ENCODE results near the gene FBXL12.
"Not testable (repeated sequence)": the region's sequence is repeated elsewhere in the genome, so short reads cannot be mapped to it uniquely, and the experiment has no call there.

FBXL12 gene, protein sequence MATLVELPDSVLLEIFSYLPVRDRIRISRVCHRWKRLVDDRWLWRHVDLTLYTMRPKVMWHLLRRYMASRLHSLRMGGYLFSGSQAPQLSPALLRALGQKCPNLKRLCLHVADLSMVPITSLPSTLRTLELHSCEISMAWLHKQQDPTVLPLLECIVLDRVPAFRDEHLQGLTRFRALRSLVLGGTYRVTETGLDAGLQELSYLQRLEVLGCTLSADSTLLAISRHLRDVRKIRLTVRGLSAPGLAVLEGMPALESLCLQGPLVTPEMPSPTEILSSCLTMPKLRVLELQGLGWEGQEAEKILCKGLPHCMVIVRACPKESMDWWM

DNA sequence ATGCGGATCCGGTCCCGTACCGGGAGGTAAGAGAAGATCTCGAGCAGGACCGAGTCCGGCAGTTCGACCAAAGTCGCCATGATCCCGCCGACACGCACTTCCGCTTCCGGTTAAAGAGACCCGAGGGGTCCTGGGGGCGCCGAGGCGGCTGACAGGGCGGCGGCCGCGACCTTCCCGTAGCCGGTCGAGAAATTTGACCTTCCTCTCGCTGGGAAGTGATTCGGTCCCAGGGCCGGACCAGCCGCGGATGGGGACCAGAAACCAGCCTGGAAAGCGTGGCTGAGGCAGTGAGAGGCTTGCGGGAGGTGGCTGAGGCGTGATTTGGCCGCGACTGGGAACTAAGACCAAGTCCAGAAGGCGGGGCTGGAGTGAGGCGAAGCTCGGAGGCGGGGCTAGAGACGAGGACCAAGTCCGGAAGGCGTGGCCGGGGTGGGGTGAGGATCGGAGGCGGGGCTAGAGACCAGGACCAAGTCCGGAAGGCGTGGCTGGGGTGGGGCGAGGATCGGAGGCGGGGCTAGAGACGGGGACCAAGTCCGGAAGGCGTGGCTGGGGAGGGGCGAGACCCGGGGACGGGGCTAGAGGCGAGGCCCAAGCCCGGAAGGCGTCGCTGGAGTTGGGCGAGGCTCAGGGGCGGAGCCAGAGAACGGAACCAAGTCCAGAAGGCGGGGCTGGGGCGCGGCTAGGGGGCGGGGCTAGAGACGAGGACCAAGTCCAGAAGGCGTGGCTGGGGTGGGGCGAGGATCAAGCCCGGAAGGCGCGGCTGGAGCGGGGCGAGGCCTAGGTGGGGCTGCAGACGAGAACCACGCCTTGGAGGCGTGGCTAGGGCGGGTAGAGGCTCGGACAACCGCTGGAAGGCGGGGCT lies at the start of gene FBXL12:
Gene FBXL12, minus strand, starts transcription at position 346 of the 862 bp plus-strand sequence. Its CDS starts 266 bp downstream, at position 80.
- peak; percentile 99 for DNase-seq

DNA sequence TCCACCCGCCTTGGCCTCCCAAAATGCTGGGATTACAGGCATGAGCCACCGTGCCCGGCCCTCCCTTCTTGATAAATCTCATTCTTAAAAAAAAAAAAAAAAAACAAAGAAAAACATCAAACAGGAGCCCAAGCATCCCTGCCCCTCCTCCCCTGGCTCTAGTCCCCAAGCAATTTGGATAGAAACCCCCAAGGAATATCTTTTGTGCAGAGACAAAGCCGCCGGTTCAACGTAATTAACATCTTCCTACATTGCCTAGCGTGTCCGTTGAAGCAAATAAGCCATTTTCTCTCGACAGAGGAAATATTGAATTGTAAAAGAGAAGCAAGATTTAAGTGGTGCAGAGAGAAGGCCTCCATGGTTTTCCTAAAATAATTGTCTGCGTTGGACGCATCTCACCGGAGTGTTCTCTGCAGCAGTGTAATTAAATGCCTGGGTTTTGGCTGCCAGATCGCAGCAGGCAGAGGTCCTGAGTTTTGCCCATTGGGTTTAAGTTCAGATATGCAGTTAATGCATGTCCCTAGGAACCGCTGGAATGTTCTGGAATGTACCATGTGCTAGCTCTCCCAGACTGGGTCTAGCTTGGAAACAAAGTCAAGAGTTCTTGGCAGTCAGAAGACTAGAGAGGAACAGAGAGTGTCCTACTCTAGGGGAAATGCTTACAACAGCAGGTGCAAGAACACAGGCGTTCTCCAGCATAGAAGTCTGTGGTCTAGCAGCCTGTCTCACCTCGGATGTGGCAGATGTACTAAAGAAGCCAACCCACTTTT lies 47.0 kb upstream of the FBXL12 start:
- no peak for DNase-seq

DNA sequence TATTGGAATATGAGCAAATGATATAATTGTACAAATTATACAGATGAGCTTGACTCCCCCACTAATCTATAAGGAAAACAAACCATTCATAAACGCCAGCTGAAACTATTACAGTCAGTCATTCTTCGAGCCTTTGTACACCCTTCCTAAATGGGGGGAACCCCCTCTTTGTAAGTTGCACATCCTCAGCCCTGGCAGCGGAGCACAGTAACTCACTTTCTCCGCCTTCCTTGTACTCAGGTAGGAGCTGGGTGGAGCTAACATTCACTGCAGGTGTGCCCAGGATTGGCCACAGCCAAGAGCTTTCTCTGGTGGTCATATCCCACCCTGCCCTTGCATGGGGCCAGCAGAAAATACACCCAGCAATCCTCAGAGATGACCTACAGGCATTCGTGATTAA lies 44.9 kb upstream of the FBXL12 start:
- no peak for DNase-seq

- no peak for DNase-seq
These were observed 44.1 kb upstream of the FBXL12 start for GRCh38 chr19:9862938-9863337.

- DNase-seq: no peak
These were observed 42.6 kb upstream of the FBXL12 start for GRCh38 chr19:9861503-9861902.

GRCh38 chr19:9860407-9860806 lies 41.5 kb upstream of the FBXL12 start:
- DNase-seq: no peak

- no peak for DNase-seq
These were observed 39.9 kb upstream of the FBXL12 start for GRCh38 chr19:9858766-9859165.

GRCh38 chr19:9857920-9858746 lies 39.3 kb upstream of the FBXL12 start:
- DNase-seq: no peak

GRCh38 chr19:9857076-9857721 lies 38.3 kb upstream of the FBXL12 start:
- no peak for DNase-seq

DNA sequence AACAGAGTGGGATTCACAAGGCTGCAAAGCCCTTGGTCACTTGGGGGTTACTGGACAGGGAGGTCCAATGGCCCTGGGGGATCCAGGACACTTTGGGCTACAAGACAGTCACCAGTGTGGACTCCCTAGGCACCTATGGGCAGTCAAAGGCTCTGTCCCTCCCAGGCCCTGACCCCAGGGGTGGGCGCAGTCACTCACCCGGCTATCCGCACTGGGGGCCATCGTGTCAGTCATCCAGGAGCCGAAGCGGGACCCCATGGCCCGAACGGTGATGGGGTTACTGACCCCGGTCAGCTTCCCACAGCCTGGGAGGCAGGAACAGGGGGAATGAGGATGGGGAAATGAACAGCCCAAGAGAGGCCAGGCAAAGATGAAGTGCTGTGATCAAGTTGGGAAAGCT lies 37.7 kb upstream of the FBXL12 start:
- DNase-seq: no peak

- DNase-seq: no peak
These were observed 35.5 kb upstream of the FBXL12 start for GRCh38 chr19:9854282-9854846.

GRCh38 chr19:9850235-9850959 lies 31.5 kb upstream of the FBXL12 start:
- no peak for DNase-seq

GRCh38 chr19:9849791-9850190 lies 30.9 kb upstream of the FBXL12 start:
- DNase-seq: no peak

- no peak for DNase-seq
These were observed 29.9 kb upstream of the FBXL12 start for GRCh38 chr19:9848762-9849161.

GRCh38 chr19:9848060-9848459 lies 29.2 kb upstream of the FBXL12 start:
- DNase-seq: no peak

DNA sequence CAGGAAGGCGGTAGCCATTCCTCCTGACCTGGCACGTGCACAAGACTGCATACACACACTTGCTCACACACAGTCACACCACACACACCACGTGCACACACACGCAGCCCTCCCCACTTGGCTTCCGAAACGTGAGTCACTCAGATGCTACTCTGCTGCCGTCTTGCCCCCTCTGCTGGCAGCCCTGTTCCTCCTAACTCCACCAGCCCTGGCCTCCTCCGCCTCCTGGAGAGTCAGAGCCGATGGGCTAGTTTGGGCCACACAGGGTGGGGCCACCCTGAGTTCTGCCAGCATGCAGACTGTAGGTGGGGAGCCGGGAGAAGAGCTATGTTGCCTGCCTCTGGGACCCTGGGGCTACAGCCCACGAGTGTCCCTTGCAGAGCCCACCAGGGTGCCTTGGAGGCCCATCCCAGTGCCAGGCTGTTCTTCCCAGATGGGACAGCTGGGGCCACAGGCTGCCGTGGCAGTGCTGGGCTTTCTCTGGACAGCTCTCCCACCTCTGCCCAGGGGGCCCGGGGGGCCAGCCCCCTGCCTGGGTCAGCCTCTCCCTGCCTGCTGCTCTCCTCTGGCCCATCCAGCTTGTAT lies 28.3 kb upstream of the FBXL12 start:
- DNase-seq: no peak

DNA sequence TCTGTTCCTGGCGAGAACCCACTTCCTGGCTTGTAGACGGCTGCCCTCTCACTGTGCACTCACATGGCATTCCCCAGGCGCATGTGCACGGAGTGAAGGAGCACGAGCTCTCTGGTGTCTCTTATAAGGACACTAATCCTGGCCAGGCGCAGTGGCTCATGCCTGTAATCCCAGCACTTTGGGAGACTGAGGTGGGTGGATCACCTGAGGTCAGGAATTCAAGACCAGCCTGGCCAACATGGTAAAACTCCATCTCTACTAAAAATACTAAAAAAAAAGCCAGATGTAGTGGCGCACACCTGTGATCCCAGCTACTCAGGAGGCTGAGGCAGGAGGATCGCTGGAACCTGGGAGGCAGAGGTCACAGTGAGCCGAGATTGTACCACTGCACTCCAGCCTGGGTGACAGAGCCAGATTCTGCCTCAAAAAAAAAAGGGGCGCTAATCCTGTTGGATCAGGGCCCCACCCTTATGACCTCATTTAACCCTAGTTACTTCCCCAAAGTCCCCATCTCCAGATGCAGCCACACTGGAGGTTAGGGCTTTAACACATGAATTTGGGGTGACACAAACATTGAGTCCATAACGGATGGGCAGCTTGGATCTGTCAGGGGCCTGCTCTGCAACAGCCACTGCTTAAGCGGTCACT lies 24.9 kb upstream of the FBXL12 start:
- DNase-seq: not testable (repeated sequence)

DNA sequence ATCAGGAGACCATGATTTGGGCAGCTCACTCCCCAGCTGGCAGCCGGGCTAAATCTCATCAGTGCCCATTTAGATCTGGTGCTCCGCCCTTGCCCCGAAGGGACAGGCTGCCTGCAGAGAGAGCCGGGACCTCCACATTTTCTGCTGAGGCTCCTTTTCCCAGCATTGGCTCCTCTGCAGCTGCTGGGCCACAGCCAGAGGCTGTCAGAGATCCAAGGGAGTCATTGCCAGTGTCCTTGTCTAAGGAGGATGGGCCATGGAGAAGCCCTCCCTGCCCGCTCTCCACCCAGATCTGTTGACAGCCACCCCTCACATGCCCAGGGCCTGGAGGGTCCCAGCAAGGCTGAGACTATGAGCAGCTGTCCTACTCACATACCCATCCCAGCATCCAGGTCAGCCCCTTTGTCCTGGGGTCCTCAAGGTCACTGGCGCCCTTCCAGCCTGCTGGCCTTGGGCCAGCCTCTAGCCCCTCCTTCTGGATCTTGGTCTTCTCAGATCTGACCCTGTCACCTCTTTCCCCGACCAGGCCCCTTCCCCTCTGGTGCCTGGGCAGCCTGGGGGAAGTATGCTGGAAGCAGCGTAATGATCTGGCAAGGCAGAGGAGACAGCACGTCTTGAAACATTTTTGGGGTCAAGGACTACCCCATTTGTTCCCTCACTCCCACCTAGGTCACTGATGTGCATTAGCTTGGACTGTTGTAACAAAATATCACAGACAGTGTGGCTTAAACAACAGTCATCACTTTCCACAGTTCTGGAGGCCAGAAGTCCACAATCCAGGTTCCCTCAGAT lies 24.2 kb upstream of the FBXL12 start:
- DNase-seq: no peak

- DNase-seq: no peak
These were observed 20.5 kb upstream of the FBXL12 start for GRCh38 chr19:9839415-9839814.

Data from NCI-H510A treated with DMSO at 0.1 percent for 48 hours (cell line).